ENCODE data around the gene PALD1. TPM values are rescaled to one million over a fixed set of nuclear protein-coding genes. Genes with fewer than 3 reads are reported as not detected.

Gene PALD1
- total RNA-seq, 4 donors from 2014 or later: 6.0 to 9.7 (median 6.4) TPM

- H3K4me3 ChIP-seq (ENCODE audit: low read depth, poor library complexity, severe bottlenecking): no peak overlapping the region
- intact Hi-C loops (cut with DNase I; ENCODE audit: low total_unique reads): no loop called here
- no peak for DNase-seq (ENCODE audit: low spot score in 2 of 2)
- WGBS, 2 donors: 88 to 95% methylated on average over 4 of the region's 4 CpGs
- TF ChIP-seq, protein P1, sequence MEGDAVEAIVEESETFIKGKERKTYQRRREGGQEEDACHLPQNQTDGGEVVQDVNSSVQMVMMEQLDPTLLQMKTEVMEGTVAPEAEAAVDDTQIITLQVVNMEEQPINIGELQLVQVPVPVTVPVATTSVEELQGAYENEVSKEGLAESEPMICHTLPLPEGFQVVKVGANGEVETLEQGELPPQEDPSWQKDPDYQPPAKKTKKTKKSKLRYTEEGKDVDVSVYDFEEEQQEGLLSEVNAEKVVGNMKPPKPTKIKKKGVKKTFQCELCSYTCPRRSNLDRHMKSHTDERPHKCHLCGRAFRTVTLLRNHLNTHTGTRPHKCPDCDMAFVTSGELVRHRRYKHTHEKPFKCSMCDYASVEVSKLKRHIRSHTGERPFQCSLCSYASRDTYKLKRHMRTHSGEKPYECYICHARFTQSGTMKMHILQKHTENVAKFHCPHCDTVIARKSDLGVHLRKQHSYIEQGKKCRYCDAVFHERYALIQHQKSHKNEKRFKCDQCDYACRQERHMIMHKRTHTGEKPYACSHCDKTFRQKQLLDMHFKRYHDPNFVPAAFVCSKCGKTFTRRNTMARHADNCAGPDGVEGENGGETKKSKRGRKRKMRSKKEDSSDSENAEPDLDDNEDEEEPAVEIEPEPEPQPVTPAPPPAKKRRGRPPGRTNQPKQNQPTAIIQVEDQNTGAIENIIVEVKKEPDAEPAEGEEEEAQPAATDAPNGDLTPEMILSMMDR (IDR thresholded peaks at IDR 0.05): no peak
- no peak for TF ChIP-seq POLR2A (IDR thresholded peaks at IDR 0.05)
Observed at GRCh38 chr10:70528314-70528713, 49.7 kb downstream of the PALD1 start.

GRCh38 chr10:70528741-70529362 lies 50.3 kb downstream of the PALD1 start:
- TF ChIP-seq, protein P1 (IDR thresholded peaks at IDR 0.05): no peak
- no peak for TF ChIP-seq POLR2A (IDR thresholded peaks at IDR 0.05)

GRCh38 chr10:70529848-70530247 lies 51.3 kb downstream of the PALD1 start:
- intact Hi-C loops (cut with DNase I; ENCODE audit: low total_unique reads): no loop called here
- no peak overlapping the region for H3K4me3 ChIP-seq (ENCODE audit: low read depth, poor library complexity, severe bottlenecking)
- DNase-seq (ENCODE audit: low spot score in 2 of 2): no peak
- TF ChIP-seq, protein P1 (IDR thresholded peaks at IDR 0.05): no peak
- no peak for TF ChIP-seq POLR2A (IDR thresholded peaks at IDR 0.05)
- WGBS, 2 donors: 89 to 91% methylated on average over 8 of the region's 8 CpGs

More at GRCh38 chr10:70528741-70529362, 50.3 kb downstream of the PALD1 start:
- WGBS, 2 donors: 81 to 82% methylated on average over 10 of the region's 10 CpGs
- no peak overlapping the region for H3K4me3 ChIP-seq (ENCODE audit: low read depth, poor library complexity, severe bottlenecking)
- DNase-seq (ENCODE audit: low spot score in 2 of 2): no peak
- intact Hi-C loops (cut with DNase I; ENCODE audit: low total_unique reads): no loop called here

GRCh38 chr10:70530315-70530714 lies 51.7 kb downstream of the PALD1 start:
- TF ChIP-seq, protein P1 (IDR thresholded peaks at IDR 0.05): no peak
- no peak for TF ChIP-seq POLR2A (IDR thresholded peaks at IDR 0.05)
- WGBS, 2 donors: 85 to 93% methylated on average over 6 of the region's 6 CpGs
- intact Hi-C loops (cut with DNase I; ENCODE audit: low total_unique reads): no loop called here
- no peak overlapping the region for H3K4me3 ChIP-seq (ENCODE audit: low read depth, poor library complexity, severe bottlenecking)
- DNase-seq (ENCODE audit: low spot score in 2 of 2): no peak

- no peak for DNase-seq (ENCODE audit: low spot score in 2 of 2)
- TF ChIP-seq POLR2A (IDR thresholded peaks at IDR 0.05): no peak
- TF ChIP-seq, protein P1 (IDR thresholded peaks at IDR 0.05): no peak
- no peak overlapping the region for H3K4me3 ChIP-seq (ENCODE audit: low read depth, poor library complexity, severe bottlenecking)
- intact Hi-C loops (cut with DNase I; ENCODE audit: low total_unique reads): no loop called here
- WGBS, 2 donors: 90 to 91% methylated on average over 16 to 17 of the region's 17 CpGs
Observed at GRCh38 chr10:70532554-70533188, 54.1 kb downstream of the PALD1 start.

Data from lower leg skin (tissue), 4 donors.